Stimulated activated CD8-positive, alpha-beta memory T cell treated with anti-CD3 and anti-CD28 coated beads, Interleukin-4, amount 100 ng/mL, for 24 hours (primary cell): Measurements from ENCODE around the gene ADSS1.
"Not testable (repeated sequence)": the region's sequence is repeated elsewhere in the genome, so short reads cannot be mapped to it uniquely, and the experiment has no call there.

Source experiments
- DNase-seq: peaks from one replicate; pipeline ENCODE4 v3.0.0-alpha.2; 2020; ENCODE audit warnings: low read depth

Gene ADSS1

GRCh38 chr14:104717646-104718045 is 6.4 kb upstream of the ADSS1 start:
- DNase-seq = no peak

GRCh38 chr14:104718147-104718546 is 5.9 kb upstream of the ADSS1 start:
- no peak for DNase-seq

GRCh38 chr14:104718871-104719270 is 5.2 kb upstream of the ADSS1 start:
- DNase-seq = no peak

- no peak for DNase-seq
These were observed 4.7 kb upstream of the ADSS1 start for GRCh38 chr14:104719343-104719742.

- no peak for DNase-seq
These were observed 2.3 kb upstream of the ADSS1 start for GRCh38 chr14:104721505-104722431.

- no peak for DNase-seq
These were observed 935 bp upstream of the ADSS1 start for GRCh38 chr14:104722938-104723650.

- DNase-seq = no peak
These were observed 465 bp downstream of the ADSS1 start for GRCh38 chr14:104724407-104724980.

- no peak for DNase-seq
These were observed 1.1 kb downstream of the ADSS1 start for GRCh38 chr14:104724981-104725771.

- no peak for DNase-seq
These were observed 1.9 kb downstream of the ADSS1 start for GRCh38 chr14:104725772-104726548.

GRCh38 chr14:104726600-104727451 is 2.8 kb downstream of the ADSS1 start:
- DNase-seq = no peak

- DNase-seq = no peak
These were observed 4.6 kb downstream of the ADSS1 start for GRCh38 chr14:104728631-104729030.

GRCh38 chr14:104729176-104729834 is 5.3 kb downstream of the ADSS1 start:
- not testable (repeated sequence) for DNase-seq

GRCh38 chr14:104729835-104730181 is 5.8 kb downstream of the ADSS1 start:
- DNase-seq = no peak

- DNase-seq = no peak
These were observed 6.5 kb downstream of the ADSS1 start for GRCh38 chr14:104730487-104730886.

- no peak for DNase-seq
These were observed 7.6 kb downstream of the ADSS1 start for GRCh38 chr14:104731320-104732294.

GRCh38 chr14:104732355-104732804 is 8.4 kb downstream of the ADSS1 start:
- no peak for DNase-seq

GRCh38 chr14:104732931-104733681 is 9.1 kb downstream of the ADSS1 start:
- DNase-seq = no peak
